Measurements from ENCODE around the gene SDR39U1.

Gene SDR39U1

DNA sequence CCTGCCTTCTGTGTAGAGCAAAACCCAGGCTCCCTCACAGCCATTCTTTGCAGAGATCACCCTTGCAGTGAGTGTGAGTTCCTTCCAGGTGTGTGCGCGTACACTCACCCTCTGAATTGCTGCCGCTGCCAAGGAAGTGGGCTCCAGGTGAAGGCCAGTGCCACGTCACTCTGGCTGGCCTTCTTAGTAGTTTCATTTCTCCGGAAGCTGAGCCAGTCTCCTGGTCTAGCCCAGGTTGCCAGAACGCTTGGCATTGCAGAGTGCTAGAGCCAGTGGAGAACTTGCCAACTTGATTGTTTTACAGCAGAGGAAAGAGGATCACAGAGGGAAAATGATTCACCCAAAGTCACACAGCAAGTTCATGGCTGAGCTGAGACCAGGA lies 24.1 kb downstream of the SDR39U1 start:
- no peak for TF ChIP-seq CTCF (IDR thresholded peaks at IDR 0.05; ENCODE audit: low read length, missing control alignments)
- peak; percentile 40 for DNase-seq (ENCODE audit: low read depth)

GRCh38 chr14:24417832-24418491 lies 24.6 kb downstream of the SDR39U1 start:
- no peak overlapping the region for H3K4me3 ChIP-seq (replicated peaks; ENCODE audit: low read depth, low read length)
- TF ChIP-seq CTCF (IDR thresholded peaks at IDR 0.05; ENCODE audit: low read length, missing control alignments): no peak
- DNase-seq (ENCODE audit: low read depth): no peak

More for the DNA sequence above, 24.1 kb downstream of the SDR39U1 start:
- no peak overlapping the region for H3K4me3 ChIP-seq (replicated peaks; ENCODE audit: low read depth, low read length)

DNA sequence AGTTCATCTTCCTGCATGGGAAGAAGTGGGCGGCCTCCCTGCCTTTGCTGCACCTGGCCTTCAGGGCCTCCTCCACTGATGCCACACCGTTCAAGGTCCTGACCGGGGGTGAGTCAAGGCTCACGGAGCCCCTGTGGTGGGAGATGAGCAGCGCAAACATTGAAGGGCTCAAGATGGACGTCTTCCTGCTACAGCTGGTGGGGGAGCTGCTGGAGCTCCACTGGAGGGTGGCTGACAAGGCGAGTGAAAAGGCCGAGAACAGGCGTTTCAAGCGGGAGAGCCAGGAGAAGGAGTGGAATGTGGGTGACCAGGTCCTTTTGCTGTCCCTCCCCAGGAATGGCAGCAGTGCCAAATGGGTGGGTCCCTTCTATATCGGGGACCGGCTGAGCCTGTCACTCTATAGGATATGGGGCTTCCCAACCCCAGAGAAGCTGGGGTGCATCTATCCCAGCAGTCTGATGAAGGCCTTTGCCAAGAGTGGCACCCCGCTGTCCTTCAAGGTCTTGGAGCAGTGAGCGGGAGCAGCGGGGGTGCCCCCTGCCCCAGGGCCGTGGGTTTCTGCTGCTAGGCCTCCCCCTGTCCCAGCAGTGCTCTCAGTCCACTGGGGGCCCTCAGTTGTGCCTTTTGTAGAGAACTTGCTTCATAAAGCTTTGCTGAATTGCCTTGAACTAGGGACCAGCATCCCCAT lies 25.5 kb downstream of the SDR39U1 start:
- no peak for TF ChIP-seq CTCF (IDR thresholded peaks at IDR 0.05; ENCODE audit: low read length, missing control alignments)
- no peak overlapping the region for H3K4me3 ChIP-seq (replicated peaks; ENCODE audit: low read depth, low read length)

DNA sequence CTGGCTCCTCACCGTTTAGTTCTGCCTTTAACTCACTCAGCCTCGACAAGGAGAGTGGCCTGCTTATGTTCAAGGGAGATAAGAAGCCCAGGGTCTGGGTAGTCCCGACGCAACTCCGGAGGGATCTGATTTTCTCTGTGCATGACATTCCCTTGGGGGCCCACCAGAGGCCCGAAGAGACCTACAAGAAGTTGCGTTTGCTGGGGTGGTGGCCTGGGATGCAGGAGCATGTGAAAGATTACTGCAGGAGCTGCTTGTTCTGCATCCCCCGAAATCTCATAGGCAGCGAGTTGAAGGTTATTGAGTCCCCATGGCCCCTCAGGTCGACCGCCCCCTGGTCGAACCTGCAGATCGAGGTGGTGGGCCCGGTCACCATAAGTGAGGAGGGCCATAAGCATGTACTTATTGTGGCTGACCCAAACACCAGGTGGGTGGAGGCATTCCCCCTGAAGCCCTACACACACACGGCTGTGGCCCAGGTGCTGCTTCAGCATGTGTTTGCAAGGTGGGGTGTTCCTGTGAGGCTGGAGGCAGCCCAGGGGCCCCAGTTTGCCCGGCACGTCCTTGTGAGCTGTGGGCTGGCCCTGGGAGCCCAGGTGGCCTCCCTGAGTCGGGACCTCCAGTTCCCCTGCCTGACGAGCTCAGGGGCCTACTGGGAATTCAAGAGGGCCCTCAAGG lies 26.2 kb downstream of the SDR39U1 start:
- TF ChIP-seq CTCF (IDR thresholded peaks at IDR 0.05; ENCODE audit: low read length, missing control alignments): no peak
- DNase-seq (ENCODE audit: low read depth): no peak
- no peak overlapping the region for H3K4me3 ChIP-seq (replicated peaks; ENCODE audit: low read depth, low read length)

More for the DNA sequence above, 25.5 kb downstream of the SDR39U1 start:
- DNase-seq (ENCODE audit: low read depth): no peak

- DNase-seq (ENCODE audit: low read depth): no peak
- no peak overlapping the region for H3K4me3 ChIP-seq (replicated peaks; ENCODE audit: low read depth, low read length)
- TF ChIP-seq CTCF (IDR thresholded peaks at IDR 0.05; ENCODE audit: low read length, missing control alignments): no peak
Measured at GRCh38 chr14:24415421-24416253, 26.9 kb downstream of the SDR39U1 start.

GRCh38 chr14:24414732-24415420 lies 27.7 kb downstream of the SDR39U1 start:
- no peak overlapping the region for H3K4me3 ChIP-seq (replicated peaks; ENCODE audit: low read depth, low read length)
- no peak for DNase-seq (ENCODE audit: low read depth)
- TF ChIP-seq CTCF (IDR thresholded peaks at IDR 0.05; ENCODE audit: low read length, missing control alignments): no peak

Measured in fibroblast of pulmonary artery (primary cell).